HG03175 (cell line): ENCODE data around the gene PSAP.

Experiments used
- ATAC-seq: cut with Tn5 transposase; IDR thresholded peaks from one replicate; pipeline ENCODE4 v1.9.1; 2021; ENCODE audit warnings: mild to moderate bottlenecking, moderate library complexity; ENCODE audit not compliant: unreplicated experiment

PSAP gene

DNA sequence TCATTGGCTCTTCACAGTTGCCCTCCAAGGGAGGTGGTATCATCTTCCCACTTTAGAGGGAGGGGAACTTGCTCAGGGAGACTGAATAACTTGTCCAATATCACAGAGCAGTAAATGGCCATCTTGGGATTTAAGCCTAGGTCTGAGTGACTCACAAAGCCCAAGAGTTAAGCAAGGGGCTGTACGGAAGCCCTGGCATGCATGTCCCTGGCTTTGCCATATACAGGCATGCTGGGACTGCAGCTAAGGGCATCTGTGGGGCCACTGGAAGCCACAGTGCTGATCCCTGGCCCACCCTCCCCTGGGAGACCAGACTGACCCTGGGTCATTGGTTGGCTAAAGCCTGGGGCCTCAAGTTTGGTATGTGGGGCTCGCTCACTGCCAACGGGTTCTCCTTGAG is 80.8 kb downstream of the PSAP start:
- no peak for ATAC-seq

DNA sequence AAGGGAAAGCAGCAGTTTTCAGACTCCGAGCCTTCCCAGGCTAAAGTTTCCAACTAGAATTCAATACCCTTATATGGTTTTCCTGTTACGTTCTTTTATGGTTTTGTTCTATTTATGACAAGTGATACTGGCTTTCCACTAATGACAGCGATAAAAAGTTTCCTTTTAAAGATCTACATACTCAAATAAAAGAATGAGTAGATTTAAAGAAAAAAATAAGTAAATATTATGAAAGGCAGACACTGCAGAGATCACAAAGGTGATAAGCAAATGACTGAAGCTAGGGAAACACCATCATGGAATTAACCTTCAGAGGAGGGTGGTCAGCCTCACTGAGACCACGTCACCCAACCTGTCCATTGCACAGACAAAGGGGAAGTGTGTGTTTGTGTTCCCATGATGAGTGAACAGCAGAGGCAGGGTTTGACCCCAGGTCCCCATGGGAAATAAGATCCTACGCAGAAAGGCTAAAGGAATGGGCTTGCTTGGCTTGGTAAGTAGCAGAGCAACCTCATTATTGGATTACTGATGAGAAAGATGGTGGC is 81.7 kb downstream of the PSAP start:
- ATAC-seq: no peak

DNA sequence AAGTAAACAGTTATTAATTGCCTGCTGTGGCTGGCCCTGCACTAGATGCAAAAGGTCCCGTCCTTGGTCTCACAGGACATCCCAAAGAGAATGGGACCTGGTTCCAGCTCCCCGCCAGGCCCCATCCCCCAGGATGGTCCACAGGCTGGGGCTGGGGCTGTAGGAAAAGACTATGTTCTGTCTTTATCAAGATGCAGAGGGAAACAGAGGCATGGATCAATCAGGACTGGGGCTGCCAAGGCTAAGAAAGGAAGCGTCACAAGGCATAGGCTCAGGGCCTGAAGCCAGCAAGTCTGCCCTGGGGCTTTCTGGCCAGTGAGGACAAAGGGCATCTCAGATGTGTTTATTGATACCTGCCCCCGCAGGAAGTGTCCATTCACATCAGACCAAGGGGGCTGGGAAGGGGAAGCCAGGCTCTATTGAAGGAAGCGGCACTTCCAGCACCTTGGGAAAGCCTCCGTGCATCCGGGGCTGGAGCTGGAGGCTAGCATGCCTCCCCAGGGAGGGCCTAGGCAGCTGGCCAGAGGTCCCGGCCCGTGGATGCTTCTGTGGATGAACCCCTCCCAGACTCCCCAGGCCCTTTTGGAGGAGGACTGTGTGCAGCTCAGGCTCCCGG is 83.5 kb downstream of the PSAP start:
- no peak for ATAC-seq

DNA sequence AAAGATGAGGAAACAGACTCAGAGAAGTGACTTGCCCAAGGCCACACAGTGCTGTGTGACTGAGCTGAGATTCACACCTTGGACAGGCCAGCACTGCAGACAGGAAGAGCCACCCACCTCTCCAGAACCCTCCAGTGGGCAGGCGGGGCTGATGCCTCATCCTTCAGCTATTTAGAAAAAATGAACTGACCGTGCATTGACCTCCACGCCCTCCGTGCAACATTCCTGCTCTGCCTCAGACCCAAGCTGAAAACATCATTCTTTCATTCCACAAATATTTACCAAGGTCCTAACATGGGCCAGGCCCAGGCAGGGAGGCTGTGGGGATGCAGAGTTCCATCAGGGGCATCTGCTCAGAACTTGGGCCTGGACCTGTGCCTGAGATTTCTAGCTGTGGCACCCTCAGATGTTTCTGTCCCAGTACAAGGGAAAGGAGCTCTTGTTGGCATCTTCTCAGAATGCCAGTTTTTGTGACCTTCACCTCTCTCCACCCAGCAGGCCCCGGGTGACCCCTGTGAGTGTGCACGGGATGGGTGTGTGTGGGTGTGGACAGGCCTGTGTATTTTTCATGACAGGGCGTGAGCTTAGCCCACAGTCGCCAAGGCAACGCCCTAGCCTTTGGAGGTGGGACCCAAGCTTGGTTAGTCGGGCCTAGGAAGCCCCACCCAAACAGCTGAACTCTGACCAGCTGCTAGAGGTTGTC is 84.2 kb downstream of the PSAP start:
- peak; percentile 44 for ATAC-seq
